SK-N-SH (cell line): ENCODE data around the gene IL12RB1. TPM values are rescaled to one million over a fixed set of nuclear protein-coding genes. Genes with fewer than 3 reads are reported as not detected.

Experiments
- CTCF ChIA-PET: fragments of 300-600, 350-600 bp; formaldehyde crosslinking; extraction: SDS; loops from one replicate; lab custom pipeline; 2021; lab: Yijun Ruan, JAX
- POLR2A ChIA-PET: fragments of 350-600 bp; sonication (Branson Sonifier 250); formaldehyde crosslinking; extraction: SDS; loops from one replicate; lab custom pipeline; 2020; ENCODE audit warnings: antibody characterized with exemption, inconsistent platforms; lab: Yijun Ruan, JAX
- DNase-seq: peaks from one replicate; pipeline ENCODE4 v3.0.0; 2012
- H2AFZ ChIP-seq: fragments of 200-600 bp; sonication (generic); 2 replicates; pipeline ENCODE4 v1.8.1; 2016; ENCODE audit warnings: antibody characterized with exemption, mild to moderate bottlenecking, low read depth
- H3F3A ChIP-seq: fragments of 200-600 bp; sonication (generic); replicated peaks from 2 replicates; pipeline ENCODE3; 2016; ENCODE audit warnings: antibody characterized with exemption, mild to moderate bottlenecking; ENCODE audit not compliant: insufficient read depth
- H3K27ac ChIP-seq, 2 experiments: fragments of 200-500 bp in 1 of 2; fragments of 200-600 bp in 1 of 2; sonication (Bioruptor generic) in 1 of 2; sonication (generic), shearing (Covaris generic) in 1 of 2; 2 replicates each; pipeline versions ENCODE4 v1.5.1 to v1.6.1; 2014 to 2016; ENCODE audit warnings: low read depth in 2 of 2, inconsistent platforms in 1 of 2, low read length in 1 of 2, mild to moderate bottlenecking in 1 of 2, mixed read lengths in 1 of 2
- H3K27me3 ChIP-seq: fragments of 200-600 bp; sonication (generic), shearing (Covaris generic); 2 replicates; pipeline ENCODE4 v1.6.1; 2016; ENCODE audit warnings: mixed run types; ENCODE audit not compliant: insufficient read depth
- H3K36me3 ChIP-seq, 2 experiments: fragments of 200-500 bp in 1 of 2; fragments of 200-600 bp in 1 of 2; sonication (Bioruptor generic) in 1 of 2; sonication (generic) in 1 of 2; replicated peaks in 1 of 2; 2 replicates each; pipeline versions ENCODE3 to v1.5.1; 2014 to 2016; ENCODE audit warnings: low read length in 1 of 2, mild to moderate bottlenecking in 1 of 2; ENCODE audit not compliant: insufficient read depth in 2 of 2, control insufficient read depth in 1 of 2
- H3K4me1 ChIP-seq, 2 experiments: fragments of 200-500 bp in 1 of 2; fragments of 200-600 bp in 1 of 2; sonication (Bioruptor generic) in 1 of 2; sonication (generic), shearing (Covaris generic) in 1 of 2; 2 replicates each; pipeline versions ENCODE4 v1.5.1 to v1.6.1; 2014 to 2016; ENCODE audit warnings: low read depth in 1 of 2, low read length in 1 of 2, mixed run types in 1 of 2; ENCODE audit not compliant: insufficient read depth in 2 of 2, control insufficient read depth in 1 of 2
- H3K4me2 ChIP-seq: fragments of 200-600 bp; sonication (generic), shearing (Covaris generic); 2 replicates; pipeline ENCODE4 v1.6.1; 2017; ENCODE audit warnings: mixed run types
- H3K4me3 ChIP-seq, 2 experiments: fragments of 200-500 bp in 1 of 2; fragments of 200-600 bp in 1 of 2; sonication (Bioruptor generic) in 1 of 2; sonication (generic), shearing (Covaris generic) in 1 of 2; 2 replicates each; pipeline versions ENCODE4 v1.5.1 to v1.8.1; 2014 to 2016; ENCODE audit warnings: low read depth in 2 of 2, inconsistent platforms in 1 of 2, low read length in 1 of 2, mild to moderate bottlenecking in 1 of 2, mixed read lengths in 1 of 2, moderate library complexity in 1 of 2
- H3K79me2 ChIP-seq: fragments of 200-600 bp; sonication (generic); 2 replicates; pipeline ENCODE4 v1.8.1; 2017; ENCODE audit warnings: mild to moderate bottlenecking; ENCODE audit not compliant: insufficient read depth
- H3K9ac ChIP-seq: fragments of 200-600 bp; sonication (generic); 2 replicates; pipeline ENCODE4 v1.6.1; 2017; ENCODE audit warnings: mixed run types
- H3K9me2 ChIP-seq: fragments of 200-600 bp; sonication (generic); 2 replicates; pipeline ENCODE4 v1.6.1; 2017; ENCODE audit warnings: mixed run types
- H3K9me3 ChIP-seq: fragments of 200-600 bp; sonication (generic); 2 replicates; pipeline ENCODE4 v1.6.1; 2017; ENCODE audit warnings: mixed run types, mild to moderate bottlenecking, moderate library complexity
- H4K20me1 ChIP-seq: fragments of 200-600 bp; sonication (generic); 2 replicates; pipeline ENCODE4 v1.6.1; 2017; ENCODE audit warnings: mild to moderate bottlenecking, mixed run types; ENCODE audit not compliant: insufficient read depth
- CHD2 ChIP-seq: fragments of 150-350 bp; IDR thresholded peaks from 2 replicates; pipeline ENCODE4 v1.6.1; 2018; ENCODE audit warnings: low read length; ENCODE audit not compliant: partially characterized antibody
- CTCF ChIP-seq: fragments of 200-600 bp; sonication (generic); IDR thresholded peaks from 2 replicates; pipeline ENCODE4 v1.6.1; 2017; ENCODE audit warnings: antibody characterized with exemption, mild to moderate bottlenecking, moderate library complexity
- ELF1 ChIP-seq: IDR thresholded peaks from 2 replicates; pipeline ENCODE4 v1.4.0; 2012
- EP300 ChIP-seq, 2 experiments: IDR thresholded peaks; 2 replicates each; pipeline versions ENCODE4 v1.4.0 to v1.6.1; 2012; ENCODE audit warnings: borderline replicate concordance in 1 of 2, low read depth in 1 of 2, low read length in 1 of 2
- EZH2phosphoT487 ChIP-seq: fragments of 200-600 bp; sonication (generic); IDR thresholded peaks from 2 replicates; pipeline ENCODE4 v1.6.1; 2017; ENCODE audit warnings: low read depth, mixed run types, mild to moderate bottlenecking, antibody characterized with exemption, moderate library complexity, borderline replicate concordance
- FOXJ3 ChIP-seq: sonication (generic); formaldehyde crosslinking; IDR thresholded peaks from 2 replicates; pipeline ENCODE4 v1.5.1; 2020; ENCODE audit warnings: mild to moderate bottlenecking, missing genetic modification reagents
- GABPA ChIP-seq: IDR thresholded peaks from 2 replicates; pipeline ENCODE4 v1.4.0; 2012; ENCODE audit warnings: low read depth, mild to moderate bottlenecking
- GATA2 ChIP-seq: sonication (generic); formaldehyde crosslinking; IDR thresholded peaks from 2 replicates; pipeline ENCODE4 v1.5.0; 2020; ENCODE audit warnings: mild to moderate bottlenecking, missing genetic modification reagents
- MEF2A ChIP-seq: IDR thresholded peaks from 2 replicates; pipeline ENCODE4 v1.4.0; 2012; ENCODE audit warnings: low read depth, borderline replicate concordance
- MXI1 ChIP-seq: IDR thresholded peaks from 2 replicates; pipeline ENCODE4 v1.6.1; 2012; ENCODE audit warnings: mild to moderate bottlenecking, low read depth, low read length, improper control_type of control experiment
- NFIC ChIP-seq: IDR thresholded peaks from 2 replicates; pipeline ENCODE4 v1.4.0; 2012; ENCODE audit warnings: borderline replicate concordance
- NRF1 ChIP-seq: IDR thresholded peaks from 2 replicates; pipeline ENCODE4 v1.6.1; 2012; ENCODE audit warnings: low read depth, mild to moderate bottlenecking, low read length
- POLR2AphosphoS5 ChIP-seq: IDR thresholded peaks from 2 replicates; pipeline ENCODE4 v1.6.1; 2012; ENCODE audit warnings: low read depth, low read length
- RAD21 ChIP-seq: IDR thresholded peaks from 2 replicates; pipeline ENCODE4 v1.6.1; 2012; ENCODE audit warnings: mild to moderate bottlenecking, low read length
- RXRA ChIP-seq: IDR thresholded peaks from 2 replicates; pipeline ENCODE4 v1.4.0; 2012; ENCODE audit warnings: low read depth, mild to moderate bottlenecking, borderline replicate concordance
- SIN3A ChIP-seq: IDR thresholded peaks from 2 replicates; pipeline ENCODE4 v1.6.1; 2012; ENCODE audit warnings: low read depth, mild to moderate bottlenecking, low read length, moderate library complexity, borderline replicate concordance
- TAF1 ChIP-seq: IDR thresholded peaks from 2 replicates; pipeline ENCODE4 v1.6.1; 2012; ENCODE audit warnings: low read depth, mild to moderate bottlenecking, low read length, moderate library complexity, borderline replicate concordance
- TCF12 ChIP-seq: IDR thresholded peaks from 2 replicates; pipeline ENCODE4 v1.4.0; 2012
- TEAD4 ChIP-seq: IDR thresholded peaks from 2 replicates; pipeline ENCODE4 v1.4.0; 2012; ENCODE audit warnings: mild to moderate bottlenecking, borderline replicate concordance; ENCODE audit not compliant: insufficient read depth
- USF1 ChIP-seq: IDR thresholded peaks from 2 replicates; pipeline ENCODE4 v1.4.0; 2012; ENCODE audit warnings: low read depth, borderline replicate concordance
- USF2 ChIP-seq: fragments of 150-350 bp; IDR thresholded peaks from 2 replicates; pipeline ENCODE4 v1.6.1; 2017; ENCODE audit warnings: antibody characterized with exemption, low read length, low read depth, borderline replicate concordance
- YY1 ChIP-seq: IDR thresholded peaks from 2 replicates; pipeline ENCODE4 v1.4.0; 2012; ENCODE audit warnings: low read depth, mild to moderate bottlenecking
- WGBS: methylation state at CpG from one replicate; pipeline ENCODE4 v1.1.6; 2017; ENCODE audit warnings: low lambda C conversion rate; 5-methylcytosine and 5-hydroxymethylcytosine counted together
- polyA plus RNA-seq, 3 experiments: library from polyadenylated mRNA; depleted of rRNA; stranded (reverse); fragments of >200 nt; gene quantifications; 2 replicates each; pipeline ENCODE4 v1.2.3, GENCODE V29; 2012

The IL12RB1 gene
- polyA plus RNA-seq, 1 of the 3 experiments (the other 2 are of a cell fraction): 0.02 TPM

- Histone ChIP-seq H3K36me3 (no peaks in the 10 kb centered on the region), H3K27ac (no peak overlapping the region), H3K4me3 (no peak overlapping the region), H4K20me1 (no peaks in the 10 kb centered on the region), H3F3A (peaks cover 10% of the 10 kb centered on the region), H3K9ac (no peak overlapping the region), H3K4me2 (no peak overlapping the region), H2AFZ (no peak overlapping the region), H3K4me1 (peaks cover 4 to 16% of the 10 kb centered on the region in 2 experiments; a peak in 2 of 4 replicates), H3K27me3 (no peaks in the 10 kb centered on the region), H3K79me2 (no peaks in the 10 kb centered on the region), H3K9me2 (no peaks in the 10 kb centered on the region), H3K9me3 (no peaks in the 10 kb centered on the region)
- ChIA-PET CTCF (interaction anchor here (0.9 to 1.3 kb wide), 2 partner anchors 9 to 11 kb away, joined by 3 read pairs; no protein-coding TSS in a partner anchor), POLR2A (no interaction called here)
- TF ChIP-seq TAF1 (no peak), TEAD4 (no peak), EZH2phosphoT487 (no peak), POLR2AphosphoS5 (no peak), ELF1 (no peak), MXI1 (no peak), YY1 (no peak), GABPA (no peak), USF2 (no peak), RAD21 (no peak), NRF1 (no peak), GATA2 (no peak)
- DNase-seq: no peak
- WGBS: 96% methylated on average over 7 of the region's 8 CpGs
Measured at GRCh38 chr19:18099623-18099995, 12.9 kb upstream of the IL12RB1 start.

- Histone ChIP-seq H3F3A (peaks cover 14% of the 10 kb centered on the region), H3K4me3 (no peak overlapping the region), H3K79me2 (no peaks in the 10 kb centered on the region), H3K9me3 (no peaks in the 10 kb centered on the region), H4K20me1 (no peaks in the 10 kb centered on the region), H3K27ac (no peak overlapping the region), H3K4me1 (peaks cover 4 to 13% of the 10 kb centered on the region in 2 experiments; a peak in 2 of 4 replicates), H3K4me2 (peak overlapping the region; percentile 91; the same call in 1 of the 2 replicates), H3K27me3 (no peaks in the 10 kb centered on the region), H3K36me3 (no peaks in the 10 kb centered on the region), H2AFZ (no peak overlapping the region), H3K9me2 (no peaks in the 10 kb centered on the region), H3K9ac (no peak overlapping the region)
- no peak for DNase-seq
- CTCF ChIA-PET: interaction anchor here (0.9 to 1.3 kb wide), 2 partner anchors 10 to 12 kb away, joined by 3 read pairs; no protein-coding TSS in a partner anchor
- 73% methylated on average over 34 of the region's 34 CpGs for WGBS
- POLR2A ChIA-PET: interaction anchor here (0.6 kb wide), 1 partner anchor 8 kb away, joined by 5 read pairs; no protein-coding TSS in a partner anchor
- TF ChIP-seq MXI1: no peak
- TF ChIP-seq MEF2A: no peak
- TF ChIP-seq CTCF: no peak
- no peak for TF ChIP-seq ELF1
- TF ChIP-seq TCF12: no peak
- TF ChIP-seq POLR2AphosphoS5: no peak
- no peak for TF ChIP-seq NRF1
- no peak for TF ChIP-seq CHD2
- TF ChIP-seq TEAD4: no peak
- no peak for TF ChIP-seq USF1
- TF ChIP-seq FOXJ3 (CRISPR knock-in tag): no peak
- TF ChIP-seq RXRA: no peak
- TF ChIP-seq NFIC: no peak
- no peak for TF ChIP-seq EP300 (IDR thresholded peaks at IDR 0.05; ENCODE audit: borderline replicate concordance in 1 of 2, low read depth in 1 of 2, low read length in 1 of 2)
- no peak for TF ChIP-seq SIN3A
Measured at GRCh38 chr19:18098891-18099622, 12.3 kb upstream of the IL12RB1 start.
